Measurements from ENCODE around the gene STK25. TPM values are rescaled to one million over a fixed set of nuclear protein-coding genes. Genes with fewer than 3 reads are reported as not detected.

Gene STK25
- total RNA-seq, 2 experiments from 2014 or later, result 120 to 201 TPM

DNA sequence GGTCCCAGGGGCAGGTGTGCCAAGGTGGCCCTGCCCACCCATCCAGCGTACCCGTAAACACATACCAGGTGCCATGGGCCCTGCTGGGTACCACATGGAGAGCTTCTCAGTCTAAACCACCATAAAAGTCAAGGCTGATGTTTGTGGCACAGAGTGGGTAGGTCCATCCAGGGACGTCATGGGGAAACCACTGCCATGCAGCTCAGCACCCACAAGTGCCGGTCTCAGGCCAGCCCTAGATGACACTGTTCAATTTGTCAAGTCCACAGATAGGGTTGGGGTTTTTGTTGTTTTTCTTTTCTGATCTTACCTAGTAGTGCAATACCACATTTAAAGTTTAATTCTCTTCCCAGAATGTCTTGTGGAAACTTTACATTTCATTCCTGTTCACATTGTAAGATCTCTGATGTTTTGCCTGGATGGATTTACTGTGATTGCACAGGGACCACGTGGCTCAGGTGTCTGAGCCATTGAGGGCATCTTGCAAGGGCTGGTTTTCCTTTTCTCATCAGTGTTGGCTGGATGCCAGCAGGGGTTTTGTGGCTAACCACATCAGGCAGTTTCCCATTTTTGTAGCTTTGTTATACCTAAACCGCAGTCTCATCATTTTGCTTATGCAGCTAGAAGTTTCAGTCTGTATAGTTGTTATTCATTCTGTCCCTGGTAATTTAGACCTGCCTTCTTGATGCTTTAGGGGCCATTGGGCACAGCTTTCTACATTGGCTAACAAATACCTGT is 64.7 kb downstream of the STK25 start:
- DNase-seq (ENCODE audit: low spot score), result peak; percentile 90
- TF ChIP-seq, protein P1, sequence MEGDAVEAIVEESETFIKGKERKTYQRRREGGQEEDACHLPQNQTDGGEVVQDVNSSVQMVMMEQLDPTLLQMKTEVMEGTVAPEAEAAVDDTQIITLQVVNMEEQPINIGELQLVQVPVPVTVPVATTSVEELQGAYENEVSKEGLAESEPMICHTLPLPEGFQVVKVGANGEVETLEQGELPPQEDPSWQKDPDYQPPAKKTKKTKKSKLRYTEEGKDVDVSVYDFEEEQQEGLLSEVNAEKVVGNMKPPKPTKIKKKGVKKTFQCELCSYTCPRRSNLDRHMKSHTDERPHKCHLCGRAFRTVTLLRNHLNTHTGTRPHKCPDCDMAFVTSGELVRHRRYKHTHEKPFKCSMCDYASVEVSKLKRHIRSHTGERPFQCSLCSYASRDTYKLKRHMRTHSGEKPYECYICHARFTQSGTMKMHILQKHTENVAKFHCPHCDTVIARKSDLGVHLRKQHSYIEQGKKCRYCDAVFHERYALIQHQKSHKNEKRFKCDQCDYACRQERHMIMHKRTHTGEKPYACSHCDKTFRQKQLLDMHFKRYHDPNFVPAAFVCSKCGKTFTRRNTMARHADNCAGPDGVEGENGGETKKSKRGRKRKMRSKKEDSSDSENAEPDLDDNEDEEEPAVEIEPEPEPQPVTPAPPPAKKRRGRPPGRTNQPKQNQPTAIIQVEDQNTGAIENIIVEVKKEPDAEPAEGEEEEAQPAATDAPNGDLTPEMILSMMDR (conservative IDR thresholded peaks at IDR 0.05; ENCODE audit: low read length), result no peak
- TF ChIP-seq EZH2phosphoT487 (IDR thresholded peaks at IDR 0.05; ENCODE audit: borderline replicate concordance, low read depth, low read length), result no peak
- H3K79me2 ChIP-seq (ENCODE audit: insufficient read depth, low read depth, low read length), result no peaks in the 10 kb centered on the region
- no peak overlapping the region for H3K27ac ChIP-seq (ENCODE audit: low read depth, low read length, poor library complexity, severe bottlenecking)
- no peak overlapping the region for H2AFZ ChIP-seq (ENCODE audit: low read length)
- H3K36me3 ChIP-seq (ENCODE audit: insufficient read depth, low read length), result peaks cover 48% of the 10 kb centered on the region
- ChIA-PET CTCF (ENCODE audit: unreplicated experiment) (no interaction called here), POLR2A (interaction anchor here (0.6 kb wide), 1 partner anchor 109 kb away, joined by 5 read pairs; no protein-coding TSS in a partner anchor)
- BruUV-seq (replicated peaks), result no TSS peak
- peak overlapping the region; percentile 7 for H3K4me3 ChIP-seq (ENCODE audit: low read depth, low read length, poor library complexity, severe bottlenecking)
- H3K9me3 ChIP-seq (ENCODE audit: low read length), result no peaks in the 10 kb centered on the region
- H3K4me1 ChIP-seq (ENCODE audit: insufficient read depth, low read length, poor library complexity, severe bottlenecking), result peaks cover 21% of the 10 kb centered on the region
- H4K20me1 ChIP-seq (ENCODE audit: insufficient read depth, low read length), result peaks cover 19% of the 10 kb centered on the region
- H3K9me2 ChIP-seq (ENCODE audit: insufficient read depth, low read length), result no peaks in the 10 kb centered on the region
- H3K4me2 ChIP-seq (ENCODE audit: low read length), result peak overlapping the region; percentile 47
- intact Hi-C loops (cut with micrococcal nuclease; ENCODE audit: unreplicated experiment), result loop anchor here (5.0 kb wide), 1 partner anchor 71 kb away; no protein-coding TSS in a partner anchor

Small RNAs within 50 kb of the gene (microRNA-seq; reads per million reads assigned to microRNA genes)
- not detected for gene MIR3133 (ENCODE audit: borderline replicate concordance)

Small RNAs within 50 kb of the gene (small RNA-seq; reads per million reads assigned to genes)
- gene MIR3133, result not detected

Other genes starting within 250 kb of the STK25 start
- gene HDLBP, start 192.9 kb downstream of the STK25 start, total RNA-seq (2014; rRNA removed; shearing (Covaris generic)), result 155 and 176 TPM in 2 replicates
- 148 and 170 TPM in 2 replicates for gene HDLBP, start 192.9 kb downstream of the STK25 start, total RNA-seq (2022)
- 198 and 222 TPM in 2 replicates for gene SEPTIN2, start 192.7 kb downstream of the STK25 start, total RNA-seq (2014; rRNA removed; shearing (Covaris generic))
- gene SEPTIN2, start 192.7 kb downstream of the STK25 start, total RNA-seq (2022), result 275 and 301 TPM in 2 replicates
- 23.2 and 33.6 TPM in 2 replicates for gene FARP2, start 152.3 kb downstream of the STK25 start, total RNA-seq (2014; rRNA removed; shearing (Covaris generic))
- gene FARP2, start 152.3 kb downstream of the STK25 start, total RNA-seq (2022), result 47.9 and 52.7 TPM in 2 replicates
- gene BOK, start 50.2 kb upstream of the STK25 start, total RNA-seq (2014; rRNA removed; shearing (Covaris generic)), result not detected in 2 replicates
- not detected in 2 replicates for gene BOK, start 50.2 kb upstream of the STK25 start, total RNA-seq (2022)
- gene THAP4, start 128.6 kb upstream of the STK25 start, total RNA-seq (2014; rRNA removed; shearing (Covaris generic)), result 55.4 and 65.6 TPM in 2 replicates
- 55.6 and 61.6 TPM in 2 replicates for gene THAP4, start 128.6 kb upstream of the STK25 start, total RNA-seq (2022)
- 72.4 and 78.0 TPM in 2 replicates for gene ATG4B, start 129.1 kb upstream of the STK25 start, total RNA-seq (2014; rRNA removed; shearing (Covaris generic))
- 133 and 152 TPM in 2 replicates for gene ATG4B, start 129.1 kb upstream of the STK25 start, total RNA-seq (2022)
- gene DTYMK, start 178.2 kb upstream of the STK25 start, total RNA-seq (2014; rRNA removed; shearing (Covaris generic)), result 104 and 118 TPM in 2 replicates
- gene DTYMK, start 178.2 kb upstream of the STK25 start, total RNA-seq (2022), result 127 and 129 TPM in 2 replicates
- 73.7 and 90.9 TPM in 2 replicates for gene ING5, start 193.5 kb upstream of the STK25 start, total RNA-seq (2014; rRNA removed; shearing (Covaris generic))
- gene ING5, start 193.5 kb upstream of the STK25 start, total RNA-seq (2022), result 65.4 and 69.1 TPM in 2 replicates
- 19.4 and 23.2 TPM in 2 replicates for gene D2HGDH, start 226.0 kb upstream of the STK25 start, total RNA-seq (2014; rRNA removed; shearing (Covaris generic))
- gene D2HGDH, start 226.0 kb upstream of the STK25 start, total RNA-seq (2022), result 54.7 and 68.1 TPM in 2 replicates